GM21360 (cell line): ENCODE measurements around the gene ASIC3.

Source experiments
- ATAC-seq: cut with Tn5 transposase; IDR thresholded peaks from one replicate; pipeline ENCODE4 v1.9.1; 2021; ENCODE audit warnings: mild to moderate bottlenecking, moderate library complexity; ENCODE audit not compliant: unreplicated experiment

The ASIC3 gene

DNA sequence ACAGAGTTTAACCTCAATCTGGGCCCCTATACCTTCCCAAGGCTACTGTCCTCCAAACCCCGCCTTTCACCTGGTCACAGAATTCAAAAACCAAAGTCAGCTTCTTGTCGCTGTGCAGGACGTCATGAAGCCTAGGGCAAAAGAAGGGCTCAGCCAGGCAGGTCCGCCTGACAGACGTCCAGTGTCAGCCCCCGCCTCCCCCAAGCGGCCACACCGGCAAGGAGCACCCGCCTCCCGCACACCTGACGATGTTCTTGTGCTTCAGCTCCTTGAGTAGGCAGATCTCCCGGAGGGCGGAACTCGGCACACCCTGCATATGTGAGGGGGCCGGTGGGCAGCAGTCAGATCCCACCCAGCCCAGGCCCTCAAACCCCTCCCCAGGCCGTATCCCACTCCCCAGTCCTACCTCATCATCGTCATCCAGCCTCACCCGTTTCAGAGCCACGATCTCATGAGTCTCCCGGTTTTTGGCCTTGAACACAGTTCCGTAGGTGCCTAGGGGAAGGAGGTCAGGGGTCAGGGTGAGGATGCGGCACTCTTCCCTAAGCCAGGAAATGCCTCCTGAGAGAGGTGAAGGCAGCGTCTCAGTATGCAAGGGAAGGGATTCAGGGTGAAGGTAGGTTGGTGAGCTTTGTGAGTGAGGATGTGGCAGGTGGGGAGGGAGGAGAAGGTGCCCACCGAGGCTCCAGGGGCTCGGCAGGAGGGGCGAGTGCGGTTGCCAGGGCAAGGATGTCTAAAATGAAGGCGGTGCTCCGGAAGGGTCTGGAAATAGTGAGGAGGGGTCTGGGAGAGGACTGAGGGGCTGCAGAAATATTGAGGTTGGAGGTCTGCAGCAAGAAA lies 8.6 kb downstream of the ASIC3 start:
- ATAC-seq, result no peak

GRCh38 chr7:151057506-151057988 lies 9.2 kb downstream of the ASIC3 start, which contains the start of gene CDK5:
Gene CDK5, minus strand, starts transcription at chr7:151057897. Its CDS starts 49 bp downstream, at chr7:151057848.
- peak; percentile 8 for ATAC-seq

GRCh38 chr7:151057989-151058780 lies 9.9 kb downstream of the ASIC3 start:
- peak; percentile 83 for ATAC-seq

DNA sequence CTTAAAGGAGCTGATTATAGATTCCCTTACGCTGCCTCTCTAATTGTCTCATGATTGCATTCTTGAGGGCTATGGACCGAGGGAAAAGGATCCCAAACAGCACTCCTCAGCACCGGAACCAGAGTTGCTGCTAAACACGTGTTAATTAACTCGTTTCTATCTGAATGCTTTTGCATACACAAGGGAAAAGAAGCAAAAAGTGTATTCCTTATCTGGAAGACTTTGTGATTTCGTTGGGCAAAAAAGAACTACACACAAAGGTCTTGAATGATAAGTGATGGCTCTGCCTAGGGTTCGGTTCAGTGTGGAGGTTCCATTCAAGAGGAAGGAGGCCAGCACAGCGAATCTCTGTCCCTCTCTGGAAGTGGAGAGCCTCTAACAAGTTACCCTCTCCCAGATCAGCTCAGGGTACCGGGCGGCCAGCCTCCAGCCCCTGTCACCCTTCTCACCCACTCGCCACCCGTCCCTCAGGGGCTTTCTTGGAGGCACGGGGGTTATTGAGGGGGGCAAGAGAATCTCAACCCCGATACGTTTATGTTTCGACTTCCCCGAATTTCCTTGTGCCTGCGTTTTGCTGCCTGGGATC lies 10.5 kb downstream of the ASIC3 start:
- ATAC-seq, result no peak

GRCh38 chr7:151059367-151060112 lies 11.2 kb downstream of the ASIC3 start, which contains the start of gene SLC4A2:
Gene SLC4A2, plus strand, starts transcription at chr7:151059589. Its CDS starts 2,399 bp downstream, at chr7:151061988.
- peak; percentile 25 for ATAC-seq

GRCh38 chr7:151060113-151060415 lies 11.7 kb downstream of the ASIC3 start:
- no peak for ATAC-seq

GRCh38 chr7:151060416-151061212 lies 12.3 kb downstream of the ASIC3 start:
- no peak for ATAC-seq

- ATAC-seq, result no peak
Observed at GRCh38 chr7:151061213-151062110, 13.1 kb downstream of the ASIC3 start.

- no peak for ATAC-seq
Observed at GRCh38 chr7:151062111-151062398, 13.7 kb downstream of the ASIC3 start.

GRCh38 chr7:151062399-151063211 lies 14.3 kb downstream of the ASIC3 start:
- ATAC-seq, result no peak

DNA sequence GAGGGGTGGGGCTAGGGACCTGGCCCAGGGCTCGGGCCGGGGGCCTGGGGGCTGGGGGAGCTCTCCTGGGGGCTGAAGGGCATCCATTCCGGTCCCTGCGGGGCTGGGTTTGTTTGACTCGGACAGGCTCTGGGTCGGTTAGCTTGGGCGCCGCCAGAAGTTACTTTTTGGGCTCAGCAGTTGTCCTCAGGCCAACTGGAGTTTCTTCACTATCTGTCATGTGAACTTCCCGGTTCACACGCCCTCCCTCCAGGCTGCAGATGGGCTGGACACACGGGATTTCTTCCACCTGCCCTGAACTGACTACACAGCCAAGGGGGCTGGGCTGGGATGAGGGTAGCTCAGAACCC lies 14.9 kb downstream of the ASIC3 start:
- no peak for ATAC-seq

GRCh38 chr7:151064454-151064853 lies 16.1 kb downstream of the ASIC3 start:
- ATAC-seq, result no peak

GRCh38 chr7:151064993-151065392 lies 16.7 kb downstream of the ASIC3 start:
- no peak for ATAC-seq

GRCh38 chr7:151065516-151065915 lies 17.2 kb downstream of the ASIC3 start:
- ATAC-seq, result no peak

- no peak for ATAC-seq
Observed at GRCh38 chr7:151066273-151066974, 18.1 kb downstream of the ASIC3 start.

- no peak for ATAC-seq
Observed at GRCh38 chr7:151068069-151068773, 19.9 kb downstream of the ASIC3 start.
